GM19328 (cell line): ENCODE results near the gene ITPR1.

Experiments
- ATAC-seq: cut with Tn5 transposase; IDR thresholded peaks from one replicate; pipeline ENCODE4 v1.9.1; 2021; ENCODE audit warnings: mild to moderate bottlenecking, moderate library complexity; ENCODE audit not compliant: unreplicated experiment

Gene ITPR1

GRCh38 chr3:4529876-4530588, 36.9 kb downstream of the ITPR1 start:
- ATAC-seq: no peak

GRCh38 chr3:4531478-4532025, 38.4 kb downstream of the ITPR1 start:
- no peak for ATAC-seq

- no peak for ATAC-seq
Observed at GRCh38 chr3:4532535-4533112, 39.5 kb downstream of the ITPR1 start.

GRCh38 chr3:4533489-4534443, 40.6 kb downstream of the ITPR1 start:
- no peak for ATAC-seq

- ATAC-seq: no peak
Observed at GRCh38 chr3:4534906-4535305, 41.8 kb downstream of the ITPR1 start.

- no peak for ATAC-seq
Observed at GRCh38 chr3:4536260-4536659, 43.1 kb downstream of the ITPR1 start.

GRCh38 chr3:4540267-4540666, 47.1 kb downstream of the ITPR1 start:
- ATAC-seq: no peak

- no peak for ATAC-seq
Observed at GRCh38 chr3:4543110-4543509, 50.0 kb downstream of the ITPR1 start.

- no peak for ATAC-seq
Observed at GRCh38 chr3:4546346-4547178, 53.4 kb downstream of the ITPR1 start.

- ATAC-seq: no peak
Observed at GRCh38 chr3:4547799-4548198, 54.7 kb downstream of the ITPR1 start.

- no peak for ATAC-seq
Observed at GRCh38 chr3:4548356-4548755, 55.2 kb downstream of the ITPR1 start.

- no peak for ATAC-seq
Observed at GRCh38 chr3:4548780-4549179, 55.6 kb downstream of the ITPR1 start.

- no peak for ATAC-seq
Observed at GRCh38 chr3:4549896-4550295, 56.7 kb downstream of the ITPR1 start.

GRCh38 chr3:4551051-4551711, 58.0 kb downstream of the ITPR1 start:
- ATAC-seq: no peak

- ATAC-seq: no peak
Observed at GRCh38 chr3:4551794-4552442, 58.8 kb downstream of the ITPR1 start.

- no peak for ATAC-seq
Observed at GRCh38 chr3:4552811-4553210, 59.7 kb downstream of the ITPR1 start.

- ATAC-seq: no peak
Observed at GRCh38 chr3:4561661-4562060, 68.5 kb downstream of the ITPR1 start.

- no peak for ATAC-seq
Observed at GRCh38 chr3:4562595-4562994, 69.4 kb downstream of the ITPR1 start.

- no peak for ATAC-seq
Observed at GRCh38 chr3:4564270-4564669, 71.1 kb downstream of the ITPR1 start.
